GM23338 (cell line): ENCODE measurements around the gene SOX10. TPM values are rescaled to one million over a fixed set of nuclear protein-coding genes. Genes with fewer than 3 reads are reported as not detected.

ENCODE experiments used
- ATAC-seq: fragments of 200-7000 bp; cut with Tn5 transposase; 3 replicates; pipeline ENCODE4 v1.9.1; 2020
- DNase-seq: peaks from one replicate; pipeline ENCODE4 v3.0.0-alpha.2; 2015; ENCODE audit warnings: low spot score
- H2AFZ ChIP-seq: fragments of 200-600 bp; sonication (generic); 2 replicates; pipeline ENCODE4 v1.8.0; 2016; ENCODE audit warnings: antibody characterized with exemption, mild to moderate bottlenecking, moderate library complexity
- H3F3A ChIP-seq: fragments of 200-600 bp; sonication (generic); replicated peaks from 2 replicates; pipeline ENCODE4 v1.8.0; 2017; ENCODE audit warnings: antibody characterized with exemption, mixed run types, low read depth
- H3K27ac ChIP-seq: fragments of 200-600 bp; sonication (generic); 2 replicates; pipeline ENCODE4 v1.6.1; 2016; ENCODE audit warnings: low read depth
- H3K27me3 ChIP-seq: fragments of 200-600 bp; sonication (generic); 2 replicates; pipeline ENCODE4 v1.8.0; 2016; ENCODE audit warnings: mild to moderate bottlenecking, mixed run types, moderate library complexity; ENCODE audit not compliant: insufficient read depth
- H3K36me3 ChIP-seq: fragments of 200-600 bp; sonication (generic); 2 replicates; pipeline ENCODE4 v1.8.0; 2016; ENCODE audit warnings: mild to moderate bottlenecking; ENCODE audit not compliant: insufficient read depth
- H3K4me1 ChIP-seq: fragments of 200-600 bp; sonication (generic); 2 replicates; pipeline ENCODE4 v1.8.0; 2016; ENCODE audit warnings: mild to moderate bottlenecking, moderate library complexity; ENCODE audit not compliant: insufficient read depth
- H3K4me2 ChIP-seq: fragments of 200-600 bp; sonication (generic); 2 replicates; pipeline ENCODE4 v1.7.1; 2017; ENCODE audit warnings: mixed run types
- H3K4me3 ChIP-seq: fragments of 200-600 bp; sonication (generic); 2 replicates; pipeline ENCODE4 v1.6.1; 2016; ENCODE audit warnings: mixed run types
- H3K79me2 ChIP-seq: fragments of 200-600 bp; sonication (generic); replicated peaks from 2 replicates; pipeline ENCODE4 v1.8.0; 2017; ENCODE audit warnings: mild to moderate bottlenecking; ENCODE audit not compliant: insufficient read depth
- H3K9me2 ChIP-seq: fragments of 200-600 bp; sonication (generic); 2 replicates; pipeline ENCODE4 v1.8.0; 2017; ENCODE audit not compliant: insufficient read depth
- H4K20me1 ChIP-seq: fragments of 200-600 bp; sonication (generic); replicated peaks from 2 replicates; pipeline ENCODE4 v1.8.0; 2017; ENCODE audit warnings: mild to moderate bottlenecking; ENCODE audit not compliant: insufficient read depth
- H3K27ac Mint-ChIP-seq: 2 replicates; pipeline ENCODE4 v1.8.0; 2020; ENCODE audit warnings: inconsistent platforms, mild to moderate bottlenecking, moderate library complexity, mixed read lengths
- H3K27me3 Mint-ChIP-seq: 3 replicates; pipeline ENCODE4 v1.8.0; 2022; ENCODE audit warnings: low read depth, mild to moderate bottlenecking, moderate library complexity, mixed read lengths, inconsistent platforms; ENCODE audit not compliant: insufficient read depth, poor library complexity
- H3K36me3 Mint-ChIP-seq: 3 replicates; pipeline ENCODE4 v1.8.0; 2021; ENCODE audit warnings: low read depth, mild to moderate bottlenecking, inconsistent platforms, moderate library complexity, mixed read lengths
- H3K4me1 Mint-ChIP-seq: 3 replicates; pipeline ENCODE4 v1.8.0; 2020; ENCODE audit warnings: mild to moderate bottlenecking, inconsistent platforms, mixed read lengths
- H3K4me3 Mint-ChIP-seq: 3 replicates; pipeline ENCODE4 v1.8.0; 2021; ENCODE audit warnings: moderate library complexity, mild to moderate bottlenecking, inconsistent platforms, mixed read lengths
- H3K9me3 Mint-ChIP-seq: 3 replicates; pipeline ENCODE4 v1.8.0; 2020; ENCODE audit warnings: moderate library complexity, mild to moderate bottlenecking, inconsistent platforms, mixed read lengths
- CREB1 ChIP-seq: fragments of 250-450 bp; sonication (Bioruptor Pico); IDR thresholded peaks from 2 replicates; pipeline ENCODE4 v1.5.0; 2020; ENCODE audit warnings: low read depth, mild to moderate bottlenecking, moderate library complexity
- ETS1 ChIP-seq: IDR thresholded peaks from 2 replicates; pipeline ENCODE4 v1.6.1; 2016; ENCODE audit warnings: antibody characterized with exemption
- EZH2 ChIP-seq: fragments of 200-600 bp; sonication (generic); IDR thresholded peaks from one replicate; pipeline ENCODE4 v1.8.0; 2017; ENCODE audit warnings: antibody characterized with exemption, mild to moderate bottlenecking, low read depth; ENCODE audit not compliant: unreplicated experiment
- EZH2phosphoT487 ChIP-seq: fragments of 200-600 bp; sonication (generic); IDR thresholded peaks from one replicate; pipeline ENCODE4 v1.8.1; 2018; ENCODE audit warnings: antibody characterized with exemption; ENCODE audit not compliant: unreplicated experiment
- JUNB ChIP-seq: IDR thresholded peaks from one replicate; pipeline ENCODE4 v1.6.1; 2016; ENCODE audit warnings: antibody characterized with exemption; ENCODE audit not compliant: unreplicated experiment
- POLR2AphosphoS5 ChIP-seq: IDR thresholded peaks from 2 replicates; pipeline ENCODE4 v1.6.1; 2016; ENCODE audit warnings: antibody characterized with exemption, low read depth
- REST ChIP-seq: IDR thresholded peaks from one replicate; pipeline ENCODE4 v1.6.1; 2018; ENCODE audit warnings: antibody characterized with exemption; ENCODE audit not compliant: unreplicated experiment
- STAT1 ChIP-seq: IDR thresholded peaks from one replicate; pipeline ENCODE4 v1.6.1; 2016; ENCODE audit warnings: antibody characterized with exemption; ENCODE audit not compliant: unreplicated experiment
- ZNF114 ChIP-seq: fragments of 250-450 bp; sonication (Bioruptor Pico); IDR thresholded peaks from 2 replicates; pipeline ENCODE4 v1.5.0; 2020; ENCODE audit warnings: mild to moderate bottlenecking, moderate library complexity
- ZNF331 ChIP-seq: fragments of 250-450 bp; sonication (Bioruptor Pico); IDR thresholded peaks from 2 replicates; pipeline ENCODE4 v1.5.0; 2020; ENCODE audit warnings: low read depth, mild to moderate bottlenecking, moderate library complexity
- polyA plus RNA-seq: library from polyadenylated mRNA; unstranded; fragments of >200 nt; fragmentation: Nextera tagmentation; extraction: Ambion mirVana; gene quantifications from 2 replicates; pipeline ENCODE4 v1.2.1, GENCODE V29; 2016
- total RNA-seq: library from RNA; depleted of rRNA; stranded (reverse); fragments of >200 nt; shearing (Covaris generic); gene quantifications from 2 replicates; pipeline ENCODE4 v1.2.3, GENCODE V29; 2014

SOX10 gene
- total and polyA plus RNA-seq, 2 experiments from 2014 or later, result 1.1 to 2.1 TPM

DNA sequence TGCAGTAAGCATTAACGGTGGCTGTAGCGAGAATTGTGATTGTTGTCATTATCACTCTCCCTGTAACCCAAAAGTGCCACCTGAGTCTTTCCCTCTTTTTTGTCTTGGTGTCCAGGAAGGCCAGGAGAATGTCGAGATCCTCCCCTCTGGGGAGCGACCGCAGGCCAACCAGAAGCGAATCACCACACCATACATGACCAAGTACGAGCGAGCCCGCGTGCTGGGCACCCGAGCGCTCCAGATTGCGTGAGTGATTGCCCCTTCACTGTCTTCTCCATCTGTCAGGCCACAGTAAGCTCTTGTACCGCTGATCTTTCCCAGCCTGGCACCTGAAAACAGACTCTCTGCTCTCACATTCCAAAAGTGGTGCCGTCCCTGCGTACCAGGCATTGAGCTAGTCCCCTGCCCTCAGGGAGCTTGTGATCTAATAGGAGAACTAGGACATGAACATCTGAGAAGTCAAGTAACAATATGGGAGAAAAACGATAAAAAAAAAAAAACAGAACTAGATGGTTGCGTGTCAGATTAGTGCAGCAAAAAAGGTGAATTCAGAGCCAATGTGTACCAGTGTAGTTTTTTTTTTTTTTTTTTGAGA, 25.0 kb downstream of the SOX10 start (continued):
- TF ChIP-seq REST (no peak), STAT1 (no peak)

- Histone ChIP-seq H3F3A (no peaks in the 10 kb centered on the region), H3K9me2 (no peaks in the 10 kb centered on the region), H3K4me1 (peaks cover 10% of the 10 kb centered on the region), H3K27ac (no peak overlapping the region), H2AFZ (no peak overlapping the region), H3K4me2 (no peak overlapping the region), H3K36me3 (peaks cover 30% of the 10 kb centered on the region), H4K20me1 (peaks cover 9% of the 10 kb centered on the region; the same call in 1 of the 2 replicates), H3K4me3 (no peak overlapping the region), H3K27me3 (peaks cover 8% of the 10 kb centered on the region), H3K79me2 (peaks cover 35% of the 10 kb centered on the region)
- DNase-seq (no peak), ATAC-seq (no peak)
- peaks cover 7% of the 10 kb centered on the region; the same call in 2 of the 3 replicates for H3K4me1 Mint-ChIP-seq
- peaks cover 55% of the 10 kb centered on the region for H3K36me3 Mint-ChIP-seq
- H3K27ac Mint-ChIP-seq, result no peak overlapping the region
- H3K4me3 Mint-ChIP-seq, result no peak overlapping the region
- H3K27me3 Mint-ChIP-seq, result peaks cover 19% of the 10 kb centered on the region
- H3K9me3 Mint-ChIP-seq, result no peaks in the 10 kb centered on the region
- no peak for TF ChIP-seq ETS1
- TF ChIP-seq EZH2phosphoT487, result no peak
- no peak for TF ChIP-seq ZNF331 (CRISPR knock-in tag)
- no peak for TF ChIP-seq JUNB
- TF ChIP-seq REST, result no peak
- TF ChIP-seq CREB1 (CRISPR knock-in tag), result no peak
- no peak for TF ChIP-seq EZH2
- no peak for TF ChIP-seq ZNF114
- no peak for TF ChIP-seq STAT1
- TF ChIP-seq POLR2AphosphoS5, result no peak
These were observed 27.1 kb downstream of the SOX10 start for GRCh38 chr22:37957232-37957631.
